HEK293 (cell line): ENCODE measurements around the gene TSC22D2.

ENCODE experiments used
- CTCF ChIA-PET: fragments of 350-600 bp; formaldehyde crosslinking; extraction: SDS; loops from one replicate; lab custom pipeline; 2021; ENCODE audit warnings: antibody characterized with exemption; lab: Yijun Ruan, JAX
- POLR2A ChIA-PET: fragments of 300-600 bp; formaldehyde crosslinking; extraction: SDS; loops from one replicate; lab custom pipeline; 2020; ENCODE audit warnings: antibody characterized with exemption, inconsistent platforms; lab: Yijun Ruan, JAX
- H3K27ac ChIP-seq: fragments of 200-500 bp; sonication (Bioruptor generic); 2 replicates; pipeline ENCODE4 v1.5.1; 2014; ENCODE audit warnings: low read depth, low read length, control low read depth, inconsistent platforms; ENCODE audit errors: extremely low read depth
- H3K36me3 ChIP-seq, 2 experiments: fragments of 200-500 bp in 1 of 2; sonication (Bioruptor generic) in 1 of 2; 1 replicate in 1 of 2; 2 replicates in 1 of 2; pipeline ENCODE4 v1.5.1; 2014 to 2017; ENCODE audit warnings: inconsistent platforms in 2 of 2, low read length in 2 of 2; ENCODE audit not compliant: control insufficient read depth in 2 of 2, insufficient read depth in 1 of 2
- H3K4me1 ChIP-seq: fragments of 200-500 bp; sonication (Bioruptor generic); 2 replicates; pipeline ENCODE4 v1.5.1; 2014; ENCODE audit warnings: mild to moderate bottlenecking, low read length, inconsistent platforms; ENCODE audit not compliant: control insufficient read depth, insufficient read depth
- H3K4me3 ChIP-seq: 2 replicates; pipeline ENCODE4 v1.5.1; 2011; ENCODE audit warnings: low read depth, mild to moderate bottlenecking, control low read depth, low read length, moderate library complexity
- H3K9me3 ChIP-seq: fragments of 200-500 bp; sonication (Bioruptor generic); 2 replicates; pipeline ENCODE4 v1.5.1; 2014; ENCODE audit warnings: low read depth, low read length, inconsistent platforms; ENCODE audit not compliant: control insufficient read depth, insufficient read depth
- BCL11B ChIP-seq: fragments of 450-650 bp; formaldehyde crosslinking; IDR thresholded peaks from 2 replicates; pipeline ENCODE4 v1.5.1; 2016; ENCODE audit warnings: low read depth, missing biosample characterization, missing genetic modification characterization
- MEIS1 ChIP-seq: sonication (generic); formaldehyde crosslinking; IDR thresholded peaks from 2 replicates; pipeline ENCODE4 v1.8.1; 2022; ENCODE audit warnings: missing genetic modification reagents, mild to moderate bottlenecking, borderline replicate concordance
- MYNN ChIP-seq: fragments of 450-650 bp; formaldehyde crosslinking; IDR thresholded peaks from 2 replicates; pipeline ENCODE4 v1.5.1; 2016; ENCODE audit warnings: missing biosample characterization, missing genetic modification characterization, borderline replicate concordance
- PRDM1 ChIP-seq: fragments of 450-650 bp; formaldehyde crosslinking; IDR thresholded peaks from 2 replicates; pipeline ENCODE4; 2016; ENCODE audit warnings: missing biosample characterization, missing genetic modification characterization
- RBAK ChIP-seq: fragments of 450-650 bp; formaldehyde crosslinking; IDR thresholded peaks from 2 replicates; pipeline ENCODE4 v1.5.1; 2016; ENCODE audit warnings: missing biosample characterization, missing genetic modification characterization
- REPIN1 ChIP-seq: fragments of 450-650 bp; formaldehyde crosslinking; IDR thresholded peaks from 2 replicates; pipeline ENCODE4 v1.5.1; 2017; ENCODE audit warnings: missing biosample characterization, missing genetic modification characterization, low read depth
- TCF7L2 ChIP-seq: IDR thresholded peaks from 2 replicates; pipeline ENCODE4 v1.6.1; 2011; ENCODE audit warnings: low read depth, mild to moderate bottlenecking, inconsistent platforms, low read length, moderate library complexity, borderline replicate concordance
- YY1 ChIP-seq: fragments of 450-650 bp; formaldehyde crosslinking; IDR thresholded peaks from 2 replicates; pipeline ENCODE4 v1.5.1; 2018; ENCODE audit warnings: missing biosample characterization, missing genetic modification characterization
- ZBTB1 ChIP-seq: fragments of 450-650 bp; formaldehyde crosslinking; IDR thresholded peaks from 2 replicates; pipeline ENCODE4 v1.5.1; 2016; ENCODE audit warnings: missing biosample characterization, missing genetic modification characterization
- ZNF157 ChIP-seq: fragments of 450-650 bp; formaldehyde crosslinking; IDR thresholded peaks from 2 replicates; pipeline ENCODE4 v1.5.1; 2016; ENCODE audit warnings: missing biosample characterization, missing genetic modification characterization
- ZNF174 ChIP-seq: fragments of 450-650 bp; formaldehyde crosslinking; IDR thresholded peaks from 2 replicates; pipeline ENCODE4 v1.5.0; 2017; ENCODE audit warnings: missing biosample characterization, mild to moderate bottlenecking, missing genetic modification characterization
- ZNF175 ChIP-seq: fragments of 450-650 bp; formaldehyde crosslinking; IDR thresholded peaks from 2 replicates; pipeline ENCODE4 v1.5.1; 2016; ENCODE audit warnings: missing biosample characterization, missing genetic modification characterization
- ZNF404 ChIP-seq: fragments of 450-650 bp; formaldehyde crosslinking; IDR thresholded peaks from 2 replicates; pipeline ENCODE4 v1.5.1; 2017; ENCODE audit warnings: missing biosample characterization, missing genetic modification characterization
- ZNF423 ChIP-seq: fragments of 450-650 bp; formaldehyde crosslinking; IDR thresholded peaks from 2 replicates; pipeline ENCODE4 v1.5.1; 2016; ENCODE audit warnings: missing biosample characterization, missing genetic modification characterization
- ZNF433 ChIP-seq: fragments of 450-650 bp; formaldehyde crosslinking; IDR thresholded peaks from 2 replicates; pipeline ENCODE4 v1.5.1; 2016; ENCODE audit warnings: missing biosample characterization, missing genetic modification characterization, low read depth
- ZNF843 ChIP-seq: fragments of 450-650 bp; formaldehyde crosslinking; IDR thresholded peaks from 2 replicates; pipeline ENCODE4 v1.5.1; 2016; ENCODE audit warnings: missing biosample characterization, missing genetic modification characterization
- ZSCAN23 ChIP-seq: fragments of 450-650 bp; formaldehyde crosslinking; IDR thresholded peaks from 2 replicates; pipeline ENCODE4 v1.5.1; 2016; ENCODE audit warnings: missing biosample characterization, missing genetic modification characterization
- ZXDB ChIP-seq: fragments of 450-650 bp; formaldehyde crosslinking; IDR thresholded peaks from 2 replicates; pipeline ENCODE4 v1.5.1; 2016; ENCODE audit warnings: missing biosample characterization, missing genetic modification characterization
- TF ChIP-seq, protein P1 (sequence below): fragments of 450-650 bp; formaldehyde crosslinking; IDR thresholded peaks from 2 replicates; pipeline ENCODE4 v1.5.1; 2017; ENCODE audit warnings: missing biosample characterization, missing genetic modification characterization
- TF ChIP-seq, protein P2 (sequence below): fragments of 450-650 bp; formaldehyde crosslinking; conservative IDR thresholded peaks from 2 replicates; pipeline ENCODE4 v1.5.1; 2016; ENCODE audit warnings: low read depth, missing biosample characterization, missing genetic modification characterization
- TF ChIP-seq, protein P3 (sequence below): fragments of 450-650 bp; formaldehyde crosslinking; IDR thresholded peaks from 2 replicates; pipeline ENCODE4 v1.5.1; 2017; ENCODE audit warnings: missing biosample characterization, missing genetic modification characterization

Gene TSC22D2

DNA sequence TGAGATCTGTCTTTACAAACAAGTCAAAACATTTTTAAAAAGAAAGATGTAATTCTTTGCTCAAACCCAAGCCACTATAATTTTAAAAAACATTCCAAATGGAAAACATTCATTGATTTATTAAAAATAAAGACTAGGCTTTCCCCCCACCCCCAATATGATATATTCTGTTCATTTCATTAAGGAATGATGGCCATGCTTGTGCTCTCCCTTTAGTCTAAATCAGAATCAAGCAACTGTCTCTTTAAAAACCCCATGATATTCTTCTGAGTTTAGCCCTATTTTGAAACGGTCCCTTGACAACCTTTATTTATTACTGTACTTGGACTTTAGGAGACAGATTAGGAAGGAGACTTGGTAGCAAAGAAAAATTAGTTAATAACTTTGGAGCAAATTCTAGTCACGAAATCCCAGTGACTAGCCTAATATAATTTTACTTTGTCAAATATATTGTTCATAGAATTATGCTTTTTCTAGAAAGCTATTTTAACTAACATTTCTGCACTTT is 38.4 kb downstream of the TSC22D2 start (continued):
- TF ChIP-seq TCF7L2 = no peak
- TF ChIP-seq, all 188 proteins: peak for 0

DNA sequence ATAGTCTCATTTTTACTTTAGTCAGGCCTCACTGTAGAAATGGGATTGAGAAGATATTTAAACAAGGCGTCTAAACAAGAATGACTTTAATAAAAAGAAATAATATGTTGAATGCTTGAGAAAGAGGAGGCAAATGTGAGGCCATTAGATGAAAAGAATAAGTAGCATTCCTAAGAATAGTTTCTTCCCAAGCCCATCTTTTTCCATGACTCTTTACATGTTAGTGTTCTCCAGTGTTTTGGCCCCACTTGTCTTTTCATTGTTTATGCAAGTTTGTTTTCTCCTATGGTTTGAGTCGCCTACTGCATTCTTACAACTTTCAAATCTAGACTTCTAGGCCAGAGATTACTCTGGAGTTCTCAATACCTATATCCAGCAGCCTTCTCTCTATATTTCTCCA is 39.0 kb downstream of the TSC22D2 start:
- POLR2A ChIA-PET = no interaction called here
- CTCF ChIA-PET = no interaction called here
- Histone ChIP-seq H3K4me3 (no peak overlapping the region), H3K4me1 (peaks cover 5% of the 10 kb centered on the region; the same call in 1 of the 2 replicates), H3K27ac (no peak overlapping the region), H3K9me3 (no peaks in the 10 kb centered on the region), H3K36me3 (no peaks in the 10 kb centered on the region)
- TF ChIP-seq ZBTB1 (tag by site-specific recombination) = no peak
- no peak for TF ChIP-seq ZNF843 (tag by site-specific recombination)
- no peak for TF ChIP-seq ZNF174 (tag by site-specific recombination)
- TF ChIP-seq ZNF404 = no peak
- TF ChIP-seq MEIS1 (CRISPR knock-in tag) = no peak
- TF ChIP-seq, protein P1, sequence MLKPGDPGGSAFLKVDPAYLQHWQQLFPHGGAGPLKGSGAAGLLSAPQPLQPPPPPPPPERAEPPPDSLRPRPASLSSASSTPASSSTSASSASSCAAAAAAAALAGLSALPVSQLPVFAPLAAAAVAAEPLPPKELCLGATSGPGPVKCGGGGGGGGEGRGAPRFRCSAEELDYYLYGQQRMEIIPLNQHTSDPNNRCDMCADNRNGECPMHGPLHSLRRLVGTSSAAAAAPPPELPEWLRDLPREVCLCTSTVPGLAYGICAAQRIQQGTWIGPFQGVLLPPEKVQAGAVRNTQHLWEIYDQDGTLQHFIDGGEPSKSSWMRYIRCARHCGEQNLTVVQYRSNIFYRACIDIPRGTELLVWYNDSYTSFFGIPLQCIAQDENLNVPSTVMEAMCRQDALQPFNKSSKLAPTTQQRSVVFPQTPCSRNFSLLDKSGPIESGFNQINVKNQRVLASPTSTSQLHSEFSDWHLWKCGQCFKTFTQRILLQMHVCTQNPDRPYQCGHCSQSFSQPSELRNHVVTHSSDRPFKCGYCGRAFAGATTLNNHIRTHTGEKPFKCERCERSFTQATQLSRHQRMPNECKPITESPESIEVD (tag by site-specific recombination) = no peak
- TF ChIP-seq, protein P2, sequence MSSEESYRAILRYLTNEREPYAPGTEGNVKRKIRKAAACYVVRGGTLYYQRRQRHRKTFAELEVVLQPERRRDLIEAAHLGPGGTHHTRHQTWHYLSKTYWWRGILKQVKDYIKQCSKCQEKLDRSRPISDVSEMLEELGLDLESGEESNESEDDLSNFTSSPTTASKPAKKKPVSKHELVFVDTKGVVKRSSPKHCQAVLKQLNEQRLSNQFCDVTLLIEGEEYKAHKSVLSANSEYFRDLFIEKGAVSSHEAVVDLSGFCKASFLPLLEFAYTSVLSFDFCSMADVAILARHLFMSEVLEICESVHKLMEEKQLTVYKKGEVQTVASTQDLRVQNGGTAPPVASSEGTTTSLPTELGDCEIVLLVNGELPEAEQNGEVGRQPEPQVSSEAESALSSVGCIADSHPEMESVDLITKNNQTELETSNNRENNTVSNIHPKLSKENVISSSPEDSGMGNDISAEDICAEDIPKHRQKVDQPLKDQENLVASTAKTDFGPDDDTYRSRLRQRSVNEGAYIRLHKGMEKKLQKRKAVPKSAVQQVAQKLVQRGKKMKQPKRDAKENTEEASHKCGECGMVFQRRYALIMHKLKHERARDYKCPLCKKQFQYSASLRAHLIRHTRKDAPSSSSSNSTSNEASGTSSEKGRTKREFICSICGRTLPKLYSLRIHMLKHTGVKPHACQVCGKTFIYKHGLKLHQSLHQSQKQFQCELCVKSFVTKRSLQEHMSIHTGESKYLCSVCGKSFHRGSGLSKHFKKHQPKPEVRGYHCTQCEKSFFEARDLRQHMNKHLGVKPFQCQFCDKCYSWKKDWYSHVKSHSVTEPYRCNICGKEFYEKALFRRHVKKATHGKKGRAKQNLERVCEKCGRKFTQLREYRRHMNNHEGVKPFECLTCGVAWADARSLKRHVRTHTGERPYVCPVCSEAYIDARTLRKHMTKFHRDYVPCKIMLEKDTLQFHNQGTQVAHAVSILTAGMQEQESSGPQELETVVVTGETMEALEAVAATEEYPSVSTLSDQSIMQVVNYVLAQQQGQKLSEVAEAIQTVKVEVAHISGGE (tag by site-specific recombination) = no peak
- no peak for TF ChIP-seq ZXDB (tag by site-specific recombination)
- no peak for TF ChIP-seq ZNF157 (tag by site-specific recombination)
- TF ChIP-seq PRDM1 (tag by site-specific recombination) = no peak
- no peak for TF ChIP-seq REPIN1 (tag by site-specific recombination)
- TF ChIP-seq MYNN (tag by site-specific recombination) = no peak
- TF ChIP-seq ZNF423 (tag by site-specific recombination) = no peak
- TF ChIP-seq ZNF433 (tag by site-specific recombination) = no peak
- no peak for TF ChIP-seq BCL11B (tag by site-specific recombination)
- TF ChIP-seq, protein P3, sequence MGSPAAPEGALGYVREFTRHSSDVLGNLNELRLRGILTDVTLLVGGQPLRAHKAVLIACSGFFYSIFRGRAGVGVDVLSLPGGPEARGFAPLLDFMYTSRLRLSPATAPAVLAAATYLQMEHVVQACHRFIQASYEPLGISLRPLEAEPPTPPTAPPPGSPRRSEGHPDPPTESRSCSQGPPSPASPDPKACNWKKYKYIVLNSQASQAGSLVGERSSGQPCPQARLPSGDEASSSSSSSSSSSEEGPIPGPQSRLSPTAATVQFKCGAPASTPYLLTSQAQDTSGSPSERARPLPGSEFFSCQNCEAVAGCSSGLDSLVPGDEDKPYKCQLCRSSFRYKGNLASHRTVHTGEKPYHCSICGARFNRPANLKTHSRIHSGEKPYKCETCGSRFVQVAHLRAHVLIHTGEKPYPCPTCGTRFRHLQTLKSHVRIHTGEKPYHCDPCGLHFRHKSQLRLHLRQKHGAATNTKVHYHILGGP (tag by site-specific recombination) = no peak
- no peak for TF ChIP-seq YY1 (tag by site-specific recombination)
- no peak for TF ChIP-seq ZNF175 (tag by site-specific recombination)
- no peak for TF ChIP-seq ZSCAN23 (tag by site-specific recombination)
- TF ChIP-seq RBAK = no peak
